Kidney epithelial cell (primary cell): Measurements from ENCODE around the gene TMEM179B. TPM values are rescaled to one million over a fixed set of nuclear protein-coding genes. Genes with fewer than 3 reads are reported as not detected.
A peak's percentile ranks its signal among the peaks of the same experiment; 100 is the strongest.

Experiments
- DNase-seq: peaks from one replicate; pipeline ENCODE4 v3.0.0-alpha.2; 2010; ENCODE audit warnings: low read depth
- H3K27me3 ChIP-seq: 2 replicates; pipeline ENCODE4 v1.6.0; 2011; ENCODE audit warnings: low read length; ENCODE audit not compliant: control insufficient read depth, insufficient read depth
- H3K36me3 ChIP-seq: 2 replicates; pipeline ENCODE4 v1.5.1; 2011; ENCODE audit warnings: low read length; ENCODE audit not compliant: control insufficient read depth, insufficient read depth
- H3K4me3 ChIP-seq: 2 replicates; pipeline ENCODE4 v1.5.1; 2011; ENCODE audit warnings: low read depth, mild to moderate bottlenecking, control low read depth, low read length
- CTCF ChIP-seq: IDR thresholded peaks from 2 replicates; pipeline ENCODE4 v1.5.1; 2011; ENCODE audit warnings: mild to moderate bottlenecking, moderate library complexity, low read length, control low read depth, inconsistent platforms; ENCODE audit not compliant: insufficient read depth, poor library complexity, severe bottlenecking
- total RNA-seq: library from RNA; depleted of rRNA; stranded (reverse); fragments of >200 nt; gene quantifications from 2 replicates; pipeline ENCODE4 v1.2.3, GENCODE V29; 2015

Gene TMEM179B
- total RNA-seq, 1 donor from 2014 or later, result 66.7 TPM

- Histone ChIP-seq H3K36me3 (peaks cover 3% of the 10 kb centered on the region), H3K27me3 (no peaks in the 10 kb centered on the region), H3K4me3 (peak overlapping the region; percentile 80)
- TF ChIP-seq CTCF, result no peak
- no peak for DNase-seq
Observed at GRCh38 chr11:62804310-62805075, 17.3 kb downstream of the TMEM179B start.

- Histone ChIP-seq H3K36me3 (peaks cover 3% of the 10 kb centered on the region), H3K4me3 (peak within 1 kb of the TSS; percentile 80), H3K27me3 (no peaks in the 10 kb centered on the region)
- no peak for DNase-seq
- TF ChIP-seq CTCF, result no peak
Observed at GRCh38 chr11:62805076-62805892, 18.1 kb downstream of the TMEM179B start, which contains the start of gene NXF1. TSS of gene NXF1 (minus strand) at chr11:62805440. CDS start at chr11:62805356, 84 bp downstream.

- no peak for DNase-seq
- H3K36me3 ChIP-seq, result peaks cover 3% of the 10 kb centered on the region
- peak overlapping the region; percentile 80 for H3K4me3 ChIP-seq
- TF ChIP-seq CTCF, result no peak
- H3K27me3 ChIP-seq, result no peaks in the 10 kb centered on the region
Observed at GRCh38 chr11:62805961-62806441, 18.8 kb downstream of the TMEM179B start.

- no peak for TF ChIP-seq CTCF
- H3K4me3 ChIP-seq, result no peak overlapping the region
- H3K36me3 ChIP-seq, result peaks cover 2% of the 10 kb centered on the region
- no peaks in the 10 kb centered on the region for H3K27me3 ChIP-seq
- no peak for DNase-seq
Observed at GRCh38 chr11:62806611-62807121, 19.5 kb downstream of the TMEM179B start.

- DNase-seq, result no peak
- TF ChIP-seq CTCF, result no peak
- Histone ChIP-seq H3K27me3 (no peaks in the 10 kb centered on the region), H3K4me3 (no peak overlapping the region), H3K36me3 (no peaks in the 10 kb centered on the region)
Observed at GRCh38 chr11:62810748-62811147, 23.5 kb downstream of the TMEM179B start.
